B cell (primary cell): ENCODE measurements around the gene ADGRA3. TPM values are rescaled to one million over a fixed set of nuclear protein-coding genes. Genes with fewer than 3 reads are reported as not detected.

ENCODE experiments used
- ATAC-seq: fragments of 200-7000 bp; cut with Tn5 transposase; one replicate; pipeline ENCODE4 v1.10.0; 2021; ENCODE audit warnings: low read depth, mild to moderate bottlenecking, moderate number of reproducible peaks, moderate library complexity
- CTCF ChIA-PET: fragments of 350-600 bp; sonication (Branson Sonifier 250); formaldehyde crosslinking; loops from one replicate; lab custom pipeline; 2021; ENCODE audit warnings: antibody characterized with exemption, inconsistent platforms; lab: Charles Lee
- POLR2A ChIA-PET: fragments of 350-600 bp; sonication (Branson Sonifier 250); formaldehyde crosslinking; loops from one replicate; lab custom pipeline; 2021; ENCODE audit warnings: antibody characterized with exemption; lab: Charles Lee
- DNase-seq: peaks from one replicate; pipeline ENCODE4 v3.0.0; 2013
- H2AFZ ChIP-seq: 2 replicates; pipeline ENCODE4 v1.6.1; 2012; ENCODE audit warnings: mild to moderate bottlenecking, low read depth, low read length; ENCODE audit not compliant: insufficient read depth, poor library complexity, severe bottlenecking
- H3K27ac ChIP-seq, 2 donors: 1 replicate in 1 of 2; 2 replicates in 1 of 2; pipeline ENCODE4 v1.5.1; 2012 to 2013; ENCODE audit warnings: low read length in 2 of 2, mild to moderate bottlenecking in 2 of 2, moderate library complexity in 1 of 2
- H3K27me3 ChIP-seq, 4 experiments: fragments of 200-600 bp in 1 of 4; sonication (generic) in 1 of 4; replicated peaks in 1 of 4; 1 replicate in 2 of 4; 2 replicates in 2 of 4; pipeline versions ENCODE4 v1.6.1 to v1.7.0; 2013 to 2016; ENCODE audit warnings: low read length in 3 of 4, mild to moderate bottlenecking in 2 of 4, mixed read lengths in 1 of 4, moderate library complexity in 1 of 4; ENCODE audit not compliant: insufficient read depth in 4 of 4, control insufficient read depth in 3 of 4; ENCODE audit errors: control extremely low read depth in 1 of 4
- H3K36me3 ChIP-seq, 2 experiments: replicated peaks in 1 of 2; 1 replicate in 1 of 2; 2 replicates in 1 of 2; pipeline versions ENCODE4 v1.6.1 to v1.7.1; 2013; ENCODE audit warnings: low read length in 1 of 2; ENCODE audit not compliant: insufficient read depth in 2 of 2, control insufficient read depth in 1 of 2; ENCODE audit errors: control extremely low read depth in 1 of 2, extremely low read depth in 1 of 2
- H3K4me1 ChIP-seq, 2 donors: fragments of 200-600 bp in 1 of 2; sonication (generic) in 1 of 2; 1 replicate in 1 of 2; 2 replicates in 1 of 2; pipeline versions ENCODE4 v1.5.1 to v1.6.1; 2013 to 2017; ENCODE audit warnings: low read length in 2 of 2; ENCODE audit not compliant: control insufficient read depth in 2 of 2, insufficient read depth in 2 of 2
- H3K4me2 ChIP-seq: replicated peaks from 2 replicates; pipeline ENCODE3; 2012; ENCODE audit warnings: mild to moderate bottlenecking, low read depth, low read length; ENCODE audit not compliant: poor library complexity, severe bottlenecking
- H3K4me3 ChIP-seq, 5 experiments: fragments of 200-600 bp in 1 of 5; sonication (generic) in 1 of 5; 1 replicate in 3 of 5; 2 replicates in 2 of 5; pipeline versions ENCODE4 v1.5.1 to v1.7.0; 2011 to 2016; ENCODE audit warnings: low read length in 4 of 5, mild to moderate bottlenecking in 4 of 5, low read depth in 2 of 5, control low read depth in 1 of 5, moderate library complexity in 1 of 5; ENCODE audit not compliant: insufficient read depth in 1 of 5; ENCODE audit errors: control extremely low read depth in 1 of 5, extremely low read depth in 1 of 5
- H3K79me2 ChIP-seq: fragments of 200-600 bp; sonication (generic); one replicate; pipeline ENCODE4 v1.6.0; 2016; ENCODE audit warnings: low read length; ENCODE audit not compliant: control insufficient read depth, insufficient read depth
- H3K9ac ChIP-seq: fragments of 200-600 bp; sonication (generic); 2 replicates; pipeline ENCODE4 v1.6.1; 2017; ENCODE audit warnings: mild to moderate bottlenecking, low read length, moderate library complexity
- H3K9me3 ChIP-seq, 3 donors: one replicate each; pipeline versions ENCODE4 v1.6.1 to v1.7.1; 2013; ENCODE audit warnings: low read length in 2 of 3; ENCODE audit not compliant: control insufficient read depth in 2 of 3, insufficient read depth in 1 of 3; ENCODE audit errors: control extremely low read depth in 1 of 3
- H4K20me1 ChIP-seq: 2 replicates; pipeline ENCODE4 v1.6.0; 2012; ENCODE audit warnings: mild to moderate bottlenecking, low read length; ENCODE audit not compliant: insufficient read depth, control insufficient read depth, poor library complexity, severe bottlenecking
- H3K27ac Mint-ChIP-seq: one replicate; pipeline ENCODE4 v1.8.0; 2021; ENCODE audit warnings: mixed read lengths
- H3K27me3 Mint-ChIP-seq: one replicate; pipeline ENCODE4 v1.8.0; 2021; ENCODE audit warnings: mixed read lengths
- H3K4me1 Mint-ChIP-seq: one replicate; pipeline ENCODE4 v1.8.0; 2021; ENCODE audit warnings: mixed read lengths
- H3K4me3 Mint-ChIP-seq: one replicate; pipeline ENCODE4 v1.8.0; 2021; ENCODE audit warnings: mixed read lengths
- H3K9me3 Mint-ChIP-seq: one replicate; pipeline ENCODE4 v1.8.0; 2022; ENCODE audit warnings: mixed read lengths; ENCODE audit not compliant: insufficient read depth
- EZH2 ChIP-seq: IDR thresholded peaks from 2 replicates; pipeline ENCODE4 v1.6.1; 2012; ENCODE audit warnings: borderline replicate concordance, low read depth, mild to moderate bottlenecking, moderate library complexity, low read length; ENCODE audit not compliant: insufficient read depth, poor library complexity, severe bottlenecking
- WGBS: methylation state at CpG from one replicate; pipeline ENCODE4 v1.1.5; 2013; ENCODE audit warnings: missing lambda C conversion rate; ENCODE audit not compliant: insufficient coverage; 5-methylcytosine and 5-hydroxymethylcytosine counted together
- intact Hi-C: fragments of 100-400 bp; cut with micrococcal nuclease; formaldehyde crosslinking; loops from one replicate; pipeline ENCODE4 v1.10.0; 2022
- polyA plus RNA-seq: library from polyadenylated mRNA; depleted of rRNA; stranded (reverse); fragments of >200 nt; gene quantifications from 2 replicates; pipeline ENCODE4 v1.2.3, GENCODE V29; 2012
- total RNA-seq, 2 donors: library from RNA; stranded (reverse); fragments of 120-200 nt in 1 of 2; gene quantifications; 1 replicate in 1 of 2; 2 replicates in 1 of 2; pipeline versions ENCODE4 v1.2.3 to v1.2.4, GENCODE V29; 2013 to 2022
- TF ChIP-seq, protein P1 (sequence below): fragments of 200-600 bp; IDR thresholded peaks from one replicate; pipeline ENCODE4 v1.8.0; 2022; ENCODE audit warnings: antibody characterized with exemption, mild to moderate bottlenecking

The ADGRA3 gene
- total and polyA plus RNA-seq, 2 donors (not counting 1 experiment from before 2014, with no cell fraction given): 0.25 TPM; not detected in 1

DNA sequence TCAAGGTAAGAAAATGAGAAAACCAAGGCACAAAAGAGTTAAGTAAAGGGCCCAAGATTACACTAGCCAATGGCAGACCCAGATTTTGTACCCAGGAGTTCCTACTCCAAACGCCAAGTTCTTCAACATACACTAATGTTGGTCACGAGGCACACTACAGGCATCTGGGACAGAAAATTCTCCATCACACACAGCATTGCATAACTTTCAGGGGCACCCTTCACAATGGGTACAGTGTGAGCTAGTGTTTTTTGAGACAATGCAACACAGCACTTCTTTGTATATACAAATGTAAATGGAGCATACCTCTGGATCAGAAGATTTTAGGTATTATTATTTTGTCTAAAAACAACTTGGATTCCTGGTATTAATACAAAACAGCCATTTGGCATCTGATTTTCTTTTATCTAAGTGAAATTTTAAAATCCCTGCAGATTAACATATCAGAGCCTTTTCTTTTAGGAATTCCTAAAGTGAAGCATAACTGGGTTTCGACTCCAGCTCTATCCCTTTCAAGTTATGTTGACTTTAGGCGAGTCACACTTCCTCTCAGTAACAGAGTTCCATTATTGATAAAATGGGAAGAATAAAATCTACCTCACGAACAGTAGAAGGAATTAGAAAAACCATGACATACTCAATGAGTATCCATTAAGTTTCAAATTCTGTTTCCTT lies 41.1 kb downstream of the ADGRA3 start:
- no peaks in the 10 kb centered on the region for H4K20me1 ChIP-seq
- intact Hi-C loops: no loop called here
- H3K27ac Mint-ChIP-seq: no peak overlapping the region
- no peaks in the 10 kb centered on the region for H3K4me1 ChIP-seq
- TF ChIP-seq EZH2: no peak
- TF ChIP-seq, protein P1, sequence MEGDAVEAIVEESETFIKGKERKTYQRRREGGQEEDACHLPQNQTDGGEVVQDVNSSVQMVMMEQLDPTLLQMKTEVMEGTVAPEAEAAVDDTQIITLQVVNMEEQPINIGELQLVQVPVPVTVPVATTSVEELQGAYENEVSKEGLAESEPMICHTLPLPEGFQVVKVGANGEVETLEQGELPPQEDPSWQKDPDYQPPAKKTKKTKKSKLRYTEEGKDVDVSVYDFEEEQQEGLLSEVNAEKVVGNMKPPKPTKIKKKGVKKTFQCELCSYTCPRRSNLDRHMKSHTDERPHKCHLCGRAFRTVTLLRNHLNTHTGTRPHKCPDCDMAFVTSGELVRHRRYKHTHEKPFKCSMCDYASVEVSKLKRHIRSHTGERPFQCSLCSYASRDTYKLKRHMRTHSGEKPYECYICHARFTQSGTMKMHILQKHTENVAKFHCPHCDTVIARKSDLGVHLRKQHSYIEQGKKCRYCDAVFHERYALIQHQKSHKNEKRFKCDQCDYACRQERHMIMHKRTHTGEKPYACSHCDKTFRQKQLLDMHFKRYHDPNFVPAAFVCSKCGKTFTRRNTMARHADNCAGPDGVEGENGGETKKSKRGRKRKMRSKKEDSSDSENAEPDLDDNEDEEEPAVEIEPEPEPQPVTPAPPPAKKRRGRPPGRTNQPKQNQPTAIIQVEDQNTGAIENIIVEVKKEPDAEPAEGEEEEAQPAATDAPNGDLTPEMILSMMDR: no peak
- H3K9ac ChIP-seq: no peak overlapping the region
- H2AFZ ChIP-seq: no peak overlapping the region
- ATAC-seq (no peak), DNase-seq (no peak)
- H3K4me3 Mint-ChIP-seq: no peak overlapping the region
- H3K79me2 ChIP-seq: no peaks in the 10 kb centered on the region
- H3K27me3 Mint-ChIP-seq: no peaks in the 10 kb centered on the region
- peaks cover 0 to 2% (median 0%) of the 10 kb centered on the region in 3 donors for H3K9me3 ChIP-seq
- peaks cover 3% of the 10 kb centered on the region for H3K9me3 Mint-ChIP-seq
- CTCF ChIA-PET: no interaction called here
- 100% methylated on average over 1 of the region's 5 CpGs for WGBS
- H3K4me3 ChIP-seq: no peak overlapping the region
- H3K4me1 Mint-ChIP-seq: no peaks in the 10 kb centered on the region
- no peak overlapping the region for H3K27ac ChIP-seq
- no peak overlapping the region for H3K4me2 ChIP-seq
- H3K27me3 ChIP-seq: no peaks in the 10 kb centered on the region
- POLR2A ChIA-PET: no interaction called here
- H3K36me3 ChIP-seq: no peaks in the 10 kb centered on the region

DNA sequence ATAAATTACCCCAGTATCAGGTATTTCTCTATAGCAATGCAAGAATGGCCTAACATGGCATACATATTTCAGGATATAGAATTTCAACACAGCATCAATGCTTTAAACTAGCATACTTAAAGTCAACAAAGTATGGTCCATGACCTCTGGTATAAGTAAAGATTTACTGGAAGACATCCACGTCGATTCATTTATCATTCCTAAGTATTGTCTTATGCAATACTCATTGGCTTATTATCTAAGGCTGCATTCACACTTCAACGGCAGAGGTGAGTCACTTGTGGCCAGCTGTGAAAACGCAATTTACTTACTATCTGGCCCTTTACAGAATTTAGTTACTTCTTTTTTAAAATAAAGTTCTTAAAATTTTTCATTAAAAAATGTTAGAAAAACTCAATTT lies 42.6 kb downstream of the ADGRA3 start:
- TF ChIP-seq EZH2: no peak
- TF ChIP-seq, protein P1: no peak
- no peaks in the 10 kb centered on the region for H3K79me2 ChIP-seq
- 80% methylated on average over 1 of the region's 4 CpGs for WGBS
- CTCF ChIA-PET: no interaction called here
- POLR2A ChIA-PET: no interaction called here
- H3K27me3 Mint-ChIP-seq: no peaks in the 10 kb centered on the region
- no peaks in the 10 kb centered on the region for H3K27me3 ChIP-seq
- no peak overlapping the region for H3K4me3 ChIP-seq
- H3K4me1 Mint-ChIP-seq: no peaks in the 10 kb centered on the region
- no peak for ATAC-seq
- H3K4me1 ChIP-seq: no peaks in the 10 kb centered on the region
- H3K4me3 Mint-ChIP-seq: no peak overlapping the region
- peaks cover 4% of the 10 kb centered on the region for H3K9me3 Mint-ChIP-seq
- no peak overlapping the region for H3K27ac ChIP-seq
- H3K9me3 ChIP-seq: peaks cover 0 to 2% (median 0%) of the 10 kb centered on the region in 3 donors
- no peak overlapping the region for H3K4me2 ChIP-seq
- no peak overlapping the region for H3K9ac ChIP-seq
- no peaks in the 10 kb centered on the region for H4K20me1 ChIP-seq
- no peak overlapping the region for H2AFZ ChIP-seq
- no peak overlapping the region for H3K27ac Mint-ChIP-seq
- no peak for DNase-seq
- no peaks in the 10 kb centered on the region for H3K36me3 ChIP-seq
- intact Hi-C loops: no loop called here
